Measurements from ENCODE around the gene TOE1.
"Not testable (repeated sequence)": the region's sequence is repeated elsewhere in the genome, so short reads cannot be mapped to it uniquely, and the experiment has no call there.

Gene TOE1

DNA sequence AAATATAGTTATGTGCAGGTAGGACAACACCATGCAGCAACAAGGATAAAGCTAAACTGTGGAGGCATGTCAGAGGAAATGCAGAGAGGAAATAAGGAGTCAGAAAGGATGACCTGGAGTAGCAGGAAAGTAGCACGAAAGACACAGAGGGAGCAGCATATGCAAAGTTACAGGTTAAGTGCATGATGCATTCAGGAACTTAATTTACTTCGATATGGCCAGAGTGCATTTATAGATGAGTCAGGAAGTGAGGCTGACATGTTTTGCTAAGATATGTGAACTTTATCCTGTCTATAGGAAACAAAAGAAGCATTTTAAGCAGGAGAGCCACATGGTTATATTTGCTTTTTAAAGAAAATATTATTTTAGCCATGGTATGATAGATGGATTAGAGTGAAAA lies 15.7 kb downstream of the TOE1 start:
- DNase-seq (ENCODE audit: low spot score) = no peak

DNA sequence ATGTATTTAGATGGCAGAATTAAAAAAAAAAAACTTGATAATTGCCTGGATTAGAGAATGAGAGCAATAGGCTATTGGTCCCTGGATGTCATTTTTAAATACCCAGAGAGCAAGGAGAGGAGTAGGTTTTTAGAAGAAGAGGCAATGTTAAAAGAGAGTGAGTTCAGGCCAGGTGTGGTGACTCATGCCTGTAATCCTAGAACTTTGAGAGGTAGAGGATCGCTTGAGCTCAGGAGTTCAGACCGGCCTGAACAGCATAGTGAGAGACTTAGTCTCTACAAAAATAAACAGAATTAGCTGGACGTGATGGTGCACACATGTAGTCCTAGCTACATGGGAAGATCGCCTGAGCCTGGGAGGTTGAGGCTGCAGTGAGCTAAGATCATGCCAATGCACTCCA lies 16.2 kb downstream of the TOE1 start:
- no peak for DNase-seq (ENCODE audit: low spot score)

DNA sequence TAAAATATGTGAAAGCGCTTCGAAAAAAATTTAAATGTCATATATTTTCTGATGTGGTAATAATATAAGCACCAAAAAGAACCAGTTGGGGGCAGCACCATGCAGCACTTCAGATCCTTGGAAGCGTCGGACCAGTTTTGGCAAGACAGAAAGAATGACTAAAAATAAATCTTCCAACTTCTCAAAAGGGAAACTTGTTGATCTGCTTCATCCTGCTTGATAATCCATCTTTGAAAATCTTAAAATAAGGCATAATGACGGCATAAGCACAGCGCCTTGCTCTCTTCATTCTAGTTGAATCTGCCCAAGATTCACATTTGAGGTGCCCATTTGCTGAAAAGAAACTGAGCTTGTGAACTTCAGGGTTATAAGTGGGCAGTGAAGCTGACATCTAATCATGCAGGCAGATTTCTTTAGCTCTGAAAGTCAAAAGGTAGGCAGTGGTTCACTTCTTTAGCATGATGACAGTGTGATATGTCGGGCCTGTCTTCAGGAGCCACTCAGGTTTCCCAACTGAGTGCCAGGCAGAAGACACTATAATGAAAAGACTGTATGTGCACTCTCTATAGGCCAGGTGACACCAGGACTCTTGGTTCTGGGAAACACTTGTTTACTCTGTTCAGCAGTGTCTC lies 20.0 kb downstream of the TOE1 start:
- peak; percentile 72 for DNase-seq (ENCODE audit: low spot score)

GRCh38 chr1:45360981-45361380 lies 21.0 kb downstream of the TOE1 start:
- peak; percentile 51 for DNase-seq (ENCODE audit: low spot score)

DNA sequence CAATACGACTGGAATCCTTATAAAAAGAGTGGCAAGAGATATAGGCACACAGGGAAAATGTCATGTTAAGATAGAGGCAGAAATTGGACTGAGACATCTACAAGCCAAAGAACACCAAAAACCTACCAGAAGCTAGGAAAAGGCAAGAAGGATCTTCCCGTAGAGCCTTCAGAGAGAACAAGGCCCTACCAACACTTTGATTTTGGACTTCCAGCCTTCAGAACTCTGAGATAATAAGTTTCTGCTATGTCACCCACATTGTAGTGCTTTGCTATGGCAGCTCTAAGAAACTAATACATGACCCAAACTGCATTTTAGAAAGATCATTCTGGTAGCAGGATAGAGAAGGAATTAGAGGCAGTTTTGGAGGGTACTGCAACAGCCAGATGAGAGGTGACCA lies 24.3 kb downstream of the TOE1 start:
- DNase-seq (ENCODE audit: low spot score) = no peak

- DNase-seq (ENCODE audit: low spot score) = no peak
Observed at GRCh38 chr1:45365051-45365450, 25.1 kb downstream of the TOE1 start.

- DNase-seq (ENCODE audit: low spot score) = no peak
Observed at GRCh38 chr1:45370575-45370974, 30.6 kb downstream of the TOE1 start.

DNA sequence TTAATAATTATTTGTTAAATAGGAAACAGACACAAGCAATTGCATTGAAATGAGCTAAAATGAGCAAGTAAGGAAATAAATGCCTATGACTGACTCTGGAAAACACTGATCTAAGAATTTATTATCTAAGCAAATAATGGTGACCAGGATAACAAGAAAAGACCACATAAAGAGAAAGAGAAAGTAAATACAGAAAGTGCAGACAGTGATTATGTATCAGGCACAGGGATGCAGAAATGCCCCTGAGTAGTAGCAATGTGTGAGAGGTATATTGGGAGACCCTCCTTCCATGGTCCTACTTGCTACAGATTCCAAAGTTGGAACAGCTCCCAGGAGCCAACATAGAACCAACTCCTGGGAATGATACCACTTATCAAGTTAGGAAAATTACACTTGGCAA lies 33.6 kb downstream of the TOE1 start:
- no peak for DNase-seq (ENCODE audit: low spot score)

DNA sequence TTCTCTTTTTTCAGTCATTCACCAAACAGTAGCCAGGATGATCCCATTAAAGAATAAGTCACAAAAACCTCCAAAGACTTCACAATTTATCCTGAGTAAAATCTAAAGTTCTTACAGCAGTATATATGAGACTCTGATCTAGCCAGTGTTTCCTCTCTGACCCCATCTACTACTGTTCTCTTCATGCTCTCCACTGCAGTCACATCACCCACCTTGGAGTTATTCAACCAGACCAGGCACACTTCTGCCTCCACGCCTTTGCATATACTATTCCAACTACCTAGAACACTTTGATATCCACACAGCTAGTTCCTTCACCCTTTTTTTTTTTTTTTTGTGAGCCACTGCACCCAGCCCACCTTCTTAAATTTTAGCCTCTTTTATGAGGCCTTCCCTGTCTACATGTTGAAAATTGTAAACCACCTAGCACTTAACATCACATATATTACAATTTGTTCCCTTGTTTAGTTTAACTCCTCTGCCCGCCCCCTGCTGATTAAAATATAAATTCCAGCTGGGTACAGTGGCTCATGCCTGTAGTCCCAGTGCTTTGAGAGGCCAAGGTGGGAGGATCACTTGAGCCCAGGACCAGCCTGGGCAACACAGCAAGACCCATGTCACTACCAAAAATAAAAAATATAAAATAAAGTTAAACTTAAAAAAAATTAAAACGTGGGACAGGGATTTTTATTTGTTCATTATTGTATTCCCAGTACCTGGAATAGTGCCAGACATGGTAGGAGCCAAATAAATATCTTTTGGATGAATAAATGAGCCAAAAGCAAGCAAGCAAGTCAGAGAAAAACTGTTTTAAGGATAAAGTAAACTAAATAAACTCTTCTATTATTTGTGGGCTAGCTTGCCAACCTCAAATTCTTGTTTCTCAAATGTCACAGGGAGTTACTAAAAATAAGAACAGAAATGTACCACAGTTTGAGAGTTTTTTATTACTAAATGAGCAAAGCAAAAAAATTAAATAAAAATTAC lies 35.4 kb downstream of the TOE1 start:
- DNase-seq (ENCODE audit: low spot score) = no peak

- no peak for DNase-seq (ENCODE audit: low spot score)
Observed at GRCh38 chr1:45378184-45378583, 38.2 kb downstream of the TOE1 start.

- no peak for DNase-seq (ENCODE audit: low spot score)
Observed at GRCh38 chr1:45379524-45379923, 39.6 kb downstream of the TOE1 start.

DNA sequence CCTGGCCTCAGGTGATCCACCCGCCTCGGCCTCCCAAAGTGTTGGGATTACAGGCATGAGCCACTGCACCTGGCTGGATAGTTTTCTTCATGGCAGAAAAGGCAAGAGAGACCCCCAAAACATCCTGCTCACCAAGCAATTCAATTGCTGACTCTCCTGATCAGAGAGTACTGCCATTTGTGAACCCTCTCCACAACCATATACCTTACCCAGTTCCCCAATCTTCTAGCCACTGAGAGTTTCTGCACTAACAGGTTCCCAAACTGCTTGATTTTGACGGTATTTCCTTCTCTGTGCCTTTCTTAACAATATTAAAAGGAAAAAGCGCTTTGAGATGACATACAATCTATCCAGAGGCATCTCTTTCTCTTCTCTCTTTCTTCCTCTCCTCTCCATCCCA lies 40.2 kb downstream of the TOE1 start:
- DNase-seq (ENCODE audit: low spot score) = no peak

DNA sequence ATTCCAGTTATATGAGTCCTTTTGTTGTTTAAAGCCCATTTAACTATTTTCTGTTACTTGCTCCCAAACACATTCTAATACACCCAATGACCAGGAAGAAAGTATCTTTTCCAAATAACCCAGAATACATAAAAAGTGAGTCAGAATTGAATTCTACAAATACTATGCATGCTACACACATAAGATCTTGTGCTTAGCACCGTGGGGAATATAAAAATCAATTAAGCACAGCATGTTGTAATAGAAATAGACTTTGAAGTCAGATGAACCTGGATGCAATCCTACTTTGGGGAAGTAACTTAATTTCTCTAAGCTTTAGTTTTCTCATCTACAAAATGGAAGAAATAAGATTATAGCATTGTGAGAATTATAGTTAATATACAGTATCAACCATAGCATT lies 40.8 kb downstream of the TOE1 start:
- no peak for DNase-seq (ENCODE audit: low spot score)

- no peak for DNase-seq (ENCODE audit: low spot score)
Observed at GRCh38 chr1:45381243-45381642, 41.3 kb downstream of the TOE1 start.

DNA sequence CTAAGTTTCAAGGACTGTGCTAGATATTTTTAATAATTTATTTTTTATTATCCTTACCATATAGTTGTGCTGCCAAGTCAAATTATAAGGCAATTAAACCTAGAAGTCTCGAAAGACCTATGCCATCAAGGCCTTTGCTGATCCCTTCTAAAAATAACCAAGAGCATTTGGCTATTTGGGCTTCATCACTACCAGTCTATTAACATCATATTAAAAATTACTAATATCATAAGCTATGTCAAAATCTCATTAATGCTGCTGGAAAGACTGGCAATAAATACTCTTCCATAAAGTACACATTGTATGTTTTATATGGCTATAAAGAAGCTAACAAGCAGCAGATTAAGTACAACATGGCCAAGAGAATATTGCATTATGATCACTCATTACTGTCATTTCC lies 43.2 kb downstream of the TOE1 start:
- DNase-seq (ENCODE audit: low spot score) = no peak

GRCh38 chr1:45384213-45384612 lies 44.2 kb downstream of the TOE1 start:
- DNase-seq (ENCODE audit: low spot score) = not testable (repeated sequence)

DNA sequence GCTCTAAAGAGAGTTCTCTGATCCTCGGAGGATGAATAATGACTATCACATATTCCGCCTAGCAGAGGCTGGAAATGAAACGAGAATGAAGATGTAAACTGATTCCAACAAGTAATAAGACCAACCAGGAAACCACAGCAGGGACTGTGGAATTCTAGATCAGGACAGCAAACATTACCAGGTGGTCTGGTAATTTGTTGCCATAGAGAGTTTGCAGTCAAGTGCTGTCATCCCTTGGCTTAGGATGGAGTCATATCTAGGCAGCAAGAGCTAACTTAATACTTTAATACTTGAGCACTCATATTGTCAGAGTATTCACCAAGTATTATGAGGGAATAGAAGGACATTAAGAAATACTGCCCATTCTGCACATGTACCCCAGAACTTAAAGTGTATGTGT lies 45.3 kb downstream of the TOE1 start:
- DNase-seq (ENCODE audit: low spot score) = no peak

GRCh38 chr1:45386219-45386618 lies 46.2 kb downstream of the TOE1 start:
- DNase-seq (ENCODE audit: low spot score) = no peak
